RWPE1 (cell line): Measurements from ENCODE around the gene SMYD3.

ENCODE experiments used
- CTCF ChIA-PET: fragments of 350-600 bp; sonication (Branson Sonifier 250); formaldehyde crosslinking; extraction: SDS; loops from one replicate; lab custom pipeline; 2021; lab: Yijun Ruan, JAX
- POLR2A ChIA-PET: fragments of 400-600 bp; formaldehyde crosslinking; extraction: SDS; loops from one replicate; lab custom pipeline; 2020; ENCODE audit warnings: antibody characterized with exemption; ENCODE audit not compliant: low non-redundant PET; lab: Yijun Ruan, JAX
- DNase-seq: peaks from one replicate; pipeline ENCODE4 v3.0.0; 2012; ENCODE audit warnings: low spot score
- H3K27ac ChIP-seq: fragments of 450-650 bp; 2 replicates; pipeline ENCODE4 v1.5.1; 2017
- TF ChIP-seq, protein P1 (sequence below): fragments of 450-650 bp; conservative IDR thresholded peaks from 2 replicates; pipeline ENCODE4 v1.5.1; 2017; ENCODE audit warnings: low read depth, mild to moderate bottlenecking

Gene SMYD3

DNA sequence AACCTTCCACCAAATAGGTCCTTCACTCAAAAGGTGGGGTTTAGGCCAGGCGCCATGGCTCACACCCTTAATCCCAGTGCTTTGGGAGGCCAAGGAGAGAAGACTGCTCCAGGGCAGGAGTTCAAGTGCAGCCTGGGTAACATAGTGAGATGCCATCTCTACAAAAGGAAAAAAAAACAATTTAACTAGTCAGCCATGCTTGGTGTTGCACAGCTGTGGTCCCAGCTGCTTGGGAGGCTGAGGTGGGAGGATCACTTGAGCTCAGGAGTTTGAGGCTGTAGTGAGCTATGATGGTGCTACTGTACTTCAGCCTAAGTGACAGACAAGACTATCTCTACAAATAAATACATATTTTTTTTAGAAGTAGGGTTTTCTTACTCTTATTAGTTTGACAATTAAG, 734.8 kb downstream of the SMYD3 start:
- POLR2A ChIA-PET, result no interaction called here
- no peak for DNase-seq
- CTCF ChIA-PET, result no interaction called here
- H3K27ac ChIP-seq, result no peak overlapping the region
- TF ChIP-seq, protein P1, sequence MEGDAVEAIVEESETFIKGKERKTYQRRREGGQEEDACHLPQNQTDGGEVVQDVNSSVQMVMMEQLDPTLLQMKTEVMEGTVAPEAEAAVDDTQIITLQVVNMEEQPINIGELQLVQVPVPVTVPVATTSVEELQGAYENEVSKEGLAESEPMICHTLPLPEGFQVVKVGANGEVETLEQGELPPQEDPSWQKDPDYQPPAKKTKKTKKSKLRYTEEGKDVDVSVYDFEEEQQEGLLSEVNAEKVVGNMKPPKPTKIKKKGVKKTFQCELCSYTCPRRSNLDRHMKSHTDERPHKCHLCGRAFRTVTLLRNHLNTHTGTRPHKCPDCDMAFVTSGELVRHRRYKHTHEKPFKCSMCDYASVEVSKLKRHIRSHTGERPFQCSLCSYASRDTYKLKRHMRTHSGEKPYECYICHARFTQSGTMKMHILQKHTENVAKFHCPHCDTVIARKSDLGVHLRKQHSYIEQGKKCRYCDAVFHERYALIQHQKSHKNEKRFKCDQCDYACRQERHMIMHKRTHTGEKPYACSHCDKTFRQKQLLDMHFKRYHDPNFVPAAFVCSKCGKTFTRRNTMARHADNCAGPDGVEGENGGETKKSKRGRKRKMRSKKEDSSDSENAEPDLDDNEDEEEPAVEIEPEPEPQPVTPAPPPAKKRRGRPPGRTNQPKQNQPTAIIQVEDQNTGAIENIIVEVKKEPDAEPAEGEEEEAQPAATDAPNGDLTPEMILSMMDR, result no peak

DNA sequence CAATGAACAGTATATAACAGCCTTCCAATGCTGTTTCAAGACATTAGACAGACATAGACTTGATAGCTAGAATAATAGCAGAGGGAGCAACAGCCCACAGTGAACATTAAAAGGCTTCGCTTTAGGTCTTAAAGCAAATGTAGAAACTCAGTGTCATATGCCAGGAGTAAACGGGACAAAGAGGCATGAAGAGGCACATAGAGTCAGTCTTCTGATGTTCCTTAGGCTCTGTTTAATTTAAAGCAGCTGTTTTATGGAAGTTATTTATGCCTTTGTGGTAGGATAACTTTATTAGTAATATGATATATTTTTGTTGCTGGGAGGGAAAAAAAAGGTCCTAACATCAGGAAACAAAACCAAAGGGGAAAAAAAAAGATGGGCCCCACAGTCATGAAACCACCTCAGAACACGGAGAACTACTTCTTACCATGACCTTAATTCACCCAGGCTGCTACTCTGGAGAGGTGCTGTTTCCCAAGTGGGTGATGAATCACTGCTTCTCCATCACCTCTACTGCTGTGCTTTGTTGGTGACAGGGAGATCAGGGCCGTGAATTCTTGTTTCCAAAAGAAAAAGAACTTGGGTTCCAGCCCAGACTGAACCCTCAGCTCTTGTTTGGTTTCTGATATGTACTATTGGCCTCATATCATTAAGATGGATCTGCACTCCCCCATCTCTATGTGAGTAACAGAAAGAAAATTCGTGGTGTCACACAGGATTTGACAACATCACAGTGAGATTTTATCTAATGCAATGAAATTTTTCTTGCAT, 735.4 kb downstream of the SMYD3 start:
- CTCF ChIA-PET, result no interaction called here
- TF ChIP-seq, protein P1, result no peak
- H3K27ac ChIP-seq, result no peak overlapping the region
- POLR2A ChIA-PET, result no interaction called here
- DNase-seq, result no peak

DNA sequence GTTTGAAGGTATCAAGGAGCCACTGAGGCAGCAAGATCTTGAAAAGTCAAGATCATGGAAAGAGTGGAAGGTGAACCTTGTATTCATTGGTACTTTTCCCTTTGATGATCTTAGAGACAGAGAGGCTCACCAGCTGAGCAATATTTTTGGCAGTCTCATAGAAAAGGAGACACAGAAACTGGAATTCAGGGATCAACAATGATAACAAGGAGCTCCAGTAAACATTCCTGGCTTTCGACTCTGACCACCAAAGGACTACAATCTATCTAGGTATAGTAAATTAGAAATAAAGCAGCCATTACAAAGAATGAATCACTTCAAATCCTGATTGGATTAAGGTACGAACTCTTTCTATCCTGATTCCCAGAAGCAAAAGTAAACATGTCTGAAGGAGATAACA, 736.9 kb downstream of the SMYD3 start:
- TF ChIP-seq, protein P1, result no peak
- ChIA-PET POLR2A (no interaction called here), CTCF (no interaction called here)
- no peak for DNase-seq
- no peak overlapping the region for H3K27ac ChIP-seq

DNA sequence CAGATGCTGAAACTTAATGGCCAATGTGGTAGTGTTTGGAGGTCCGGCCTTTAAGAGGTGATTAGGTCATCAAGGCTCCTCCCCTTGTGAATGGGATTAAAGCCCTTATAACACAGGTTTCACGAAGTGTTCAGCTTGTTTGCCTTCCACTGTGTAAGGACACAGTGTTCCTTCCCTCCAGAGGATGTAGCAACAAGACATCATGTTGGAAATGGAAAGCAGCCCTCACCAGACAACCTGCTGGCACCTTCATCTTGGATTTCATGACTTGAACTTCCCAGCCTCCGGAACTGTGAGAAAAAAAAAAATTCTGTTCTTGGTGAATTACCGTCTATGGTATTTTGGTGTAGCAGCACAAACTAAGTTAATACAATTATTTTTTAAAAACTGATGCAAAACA, 738.5 kb downstream of the SMYD3 start:
- TF ChIP-seq, protein P1, result no peak
- CTCF ChIA-PET, result no interaction called here
- DNase-seq, result no peak
- POLR2A ChIA-PET, result no interaction called here
- no peak overlapping the region for H3K27ac ChIP-seq

DNA sequence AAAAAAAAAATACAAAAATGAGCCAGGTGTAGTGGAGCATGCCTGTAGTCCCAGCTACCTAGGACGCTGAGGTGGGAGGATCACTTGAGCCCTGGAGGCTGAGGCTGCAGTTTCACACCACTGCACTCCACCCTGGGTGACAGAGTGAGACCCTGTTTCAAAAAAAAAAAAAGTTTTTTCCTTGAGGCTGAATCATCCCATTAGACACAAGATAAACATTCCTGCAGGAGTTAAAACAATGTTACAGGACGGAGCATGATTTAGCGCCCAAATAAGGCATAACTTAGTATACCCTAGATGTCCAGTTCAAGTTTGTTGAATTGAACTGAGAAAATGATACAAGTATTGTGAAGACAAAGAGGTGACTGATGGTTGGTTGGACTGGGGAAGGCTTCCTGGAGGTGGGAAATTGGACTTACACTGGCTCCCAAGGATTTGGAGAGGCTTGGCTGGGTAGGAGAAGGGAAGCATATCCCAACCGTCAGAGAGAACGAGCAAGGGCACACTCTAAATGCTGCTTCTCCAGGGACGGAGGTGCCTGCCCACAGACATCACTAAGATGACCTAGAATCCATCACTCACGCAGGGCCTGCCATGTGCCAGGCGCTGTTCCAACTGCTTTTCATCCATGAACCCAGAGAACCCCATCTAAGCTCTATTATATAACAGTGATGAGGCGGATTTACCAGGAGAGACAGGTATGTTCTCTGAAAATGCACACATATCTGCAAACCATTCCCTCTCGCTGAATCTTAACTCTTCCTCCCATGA, 741.7 kb downstream of the SMYD3 start:
- no peak for DNase-seq
- TF ChIP-seq, protein P1, result no peak
- ChIA-PET CTCF (interaction anchor here (0.6 kb wide), 1 partner anchor 568 kb away, joined by 4 read pairs; no protein-coding TSS in a partner anchor), POLR2A (interaction anchor here (0.6 kb wide), 1 partner anchor 463 kb away, joined by 3 read pairs; no protein-coding TSS in a partner anchor)
- no peak overlapping the region for H3K27ac ChIP-seq

DNA sequence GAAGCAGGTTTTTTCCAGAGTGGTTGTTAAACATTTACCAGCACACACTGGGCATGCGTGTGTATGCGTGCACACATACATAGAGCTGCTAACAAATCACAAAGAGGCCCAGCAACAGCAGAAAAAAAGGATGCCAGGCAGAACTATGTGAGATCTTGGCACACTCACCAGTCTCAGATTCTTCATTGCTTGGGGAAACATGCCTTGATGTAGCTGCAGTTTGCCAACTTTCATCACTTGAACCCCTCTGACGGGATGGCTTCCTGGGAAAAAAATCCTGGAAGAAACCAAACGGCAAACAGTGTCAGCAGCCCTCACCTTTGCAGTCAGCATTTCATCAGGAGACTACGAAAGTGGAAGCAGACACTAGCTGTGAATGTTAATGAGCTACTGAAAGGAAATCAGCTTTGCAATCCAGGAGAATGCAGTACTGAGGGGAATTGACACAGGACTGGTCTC, 743.2 kb downstream of the SMYD3 start:
- DNase-seq, result no peak
- CTCF ChIA-PET, result no interaction called here
- TF ChIP-seq, protein P1, result no peak
- H3K27ac ChIP-seq, result no peak overlapping the region
- POLR2A ChIA-PET, result interaction anchor here (0.6 kb wide), 1 partner anchor 516 kb away, joined by 6 read pairs; no protein-coding TSS in a partner anchor
